Astrocyte (in vitro differentiated cells and primary cell): Measurements from ENCODE around the gene SERF2. TPM values are rescaled to one million over a fixed set of nuclear protein-coding genes. Genes with fewer than 3 reads are reported as not detected.
"Not testable (repeated sequence)": the region's sequence is repeated elsewhere in the genome, so short reads cannot be mapped to it uniquely, and the experiment has no call there.

Experiments used
- DNase-seq: peaks from one replicate; pipeline ENCODE4 v3.0.0-alpha.2; 2010; ENCODE audit warnings: low read depth
- FAIRE-seq: peaks from 2 replicates; lab custom pipeline; 2011; peaks lifted over from hg19 to GRCh38; lab: Jason Lieb, UNC
- H2AFZ ChIP-seq: 2 replicates; pipeline ENCODE4 v1.6.0; 2012; ENCODE audit warnings: low read depth, low read length, inconsistent platforms
- H3K27ac ChIP-seq: 2 replicates; pipeline ENCODE4 v1.5.1; 2011; ENCODE audit warnings: low read depth, low read length, inconsistent platforms
- H3K27me3 ChIP-seq: 2 replicates; pipeline ENCODE4 v1.6.0; 2011; ENCODE audit warnings: low read length, inconsistent platforms; ENCODE audit not compliant: insufficient read depth
- H3K36me3 ChIP-seq: 2 replicates; pipeline ENCODE4 v1.5.1; 2011; ENCODE audit warnings: low read length, inconsistent platforms; ENCODE audit not compliant: insufficient read depth
- H3K4me1 ChIP-seq: 2 replicates; pipeline ENCODE4 v1.5.1; 2011; ENCODE audit warnings: low read length, inconsistent platforms; ENCODE audit not compliant: insufficient read depth
- H3K4me2 ChIP-seq: 2 replicates; pipeline ENCODE4 v1.6.0; 2012; ENCODE audit warnings: low read length, inconsistent platforms
- H3K4me3 ChIP-seq: 2 replicates; pipeline ENCODE4 v1.5.1; 2011; ENCODE audit warnings: low read depth, mild to moderate bottlenecking, low read length, inconsistent platforms; ENCODE audit not compliant: insufficient read depth
- H3K79me2 ChIP-seq: 2 replicates; pipeline ENCODE4 v1.6.0; 2012; ENCODE audit warnings: mild to moderate bottlenecking, low read length, inconsistent platforms; ENCODE audit not compliant: insufficient read depth
- H3K9ac ChIP-seq: 2 replicates; pipeline ENCODE4 v1.6.0; 2012; ENCODE audit warnings: mild to moderate bottlenecking, low read length, inconsistent platforms
- H3K9me3 ChIP-seq: 2 replicates; pipeline ENCODE4 v1.5.1; 2012; ENCODE audit warnings: low read depth, mild to moderate bottlenecking, low read length, inconsistent platforms; ENCODE audit not compliant: insufficient read depth
- H4K20me1 ChIP-seq: 2 replicates; pipeline ENCODE4 v1.6.0; 2012; ENCODE audit warnings: low read length, inconsistent platforms; ENCODE audit not compliant: insufficient read depth
- H3K27ac Mint-ChIP-seq: one replicate; pipeline ENCODE4 v1.8.0; 2021; ENCODE audit warnings: mild to moderate bottlenecking, mixed read lengths; ENCODE audit not compliant: unreplicated experiment
- H3K27me3 Mint-ChIP-seq: one replicate; pipeline ENCODE4 v1.8.0; 2021; ENCODE audit warnings: low read depth, mixed read lengths; ENCODE audit not compliant: unreplicated experiment
- H3K36me3 Mint-ChIP-seq: one replicate; pipeline ENCODE4 v1.8.0; 2021; ENCODE audit warnings: low read depth, mixed read lengths; ENCODE audit not compliant: unreplicated experiment
- H3K4me1 Mint-ChIP-seq: one replicate; pipeline ENCODE4 v1.8.0; 2021; ENCODE audit warnings: low read depth, mixed read lengths; ENCODE audit not compliant: unreplicated experiment
- H3K4me3 Mint-ChIP-seq: one replicate; pipeline ENCODE4 v1.8.0; 2021; ENCODE audit warnings: mild to moderate bottlenecking, moderate library complexity, mixed read lengths; ENCODE audit not compliant: unreplicated experiment
- H3K9me3 Mint-ChIP-seq: one replicate; pipeline ENCODE4 v1.8.0; 2021; ENCODE audit warnings: mild to moderate bottlenecking, mixed read lengths; ENCODE audit not compliant: unreplicated experiment
- CTCF ChIP-seq: IDR thresholded peaks from 2 replicates; pipeline ENCODE4 v1.5.1; 2011; ENCODE audit warnings: low read depth, mild to moderate bottlenecking, inconsistent platforms, low read length, moderate library complexity; ENCODE audit not compliant: insufficient read depth
- EZH2 ChIP-seq: IDR thresholded peaks from 2 replicates; pipeline ENCODE4 v1.6.1; 2012; ENCODE audit warnings: mild to moderate bottlenecking, low read length, inconsistent platforms; ENCODE audit not compliant: insufficient read depth
- total RNA-seq: library from RNA; stranded (reverse); gene quantifications from 2 replicates; pipeline ENCODE4 v1.2.1, GENCODE V29; 2021

The SERF2 gene
- total RNA-seq, 1 donor from 2014 or later, result 933 TPM

GRCh38 chr15:43800286-43801141 lies 8.4 kb downstream of the SERF2 start, which contains the start of gene HYPK:
HYPK (plus strand) TSS chr15:43800599; CDS start chr15:43800623, 24 bp downstream.
- Mint-ChIP-seq H3K9me3 (peaks cover 2% of the 10 kb centered on the region), H3K27me3 (no peaks in the 10 kb centered on the region), H3K4me1 (peaks cover 43% of the 10 kb centered on the region), H3K36me3 (peaks cover 23% of the 10 kb centered on the region), H3K4me3 (peak within 1 kb of the TSS; percentile 100), H3K27ac (peak within 1 kb of the TSS; percentile 99)
- H3K36me3 ChIP-seq, result peaks cover 34% of the 10 kb centered on the region
- DNase-seq, result peak; percentile 74
- H4K20me1 ChIP-seq, result peaks cover 23% of the 10 kb centered on the region
- H3K9ac ChIP-seq, result peak within 1 kb of the TSS; percentile 95
- H3K9me3 ChIP-seq, result no peaks in the 10 kb centered on the region
- peaks cover 20% of the 10 kb centered on the region for H3K79me2 ChIP-seq
- H3K27me3 ChIP-seq, result no peaks in the 10 kb centered on the region
- peaks cover 19% of the 10 kb centered on the region for H3K4me1 ChIP-seq
- FAIRE-seq, result no peak
- peak within 1 kb of the TSS; percentile 100 for H3K4me3 ChIP-seq
- peak within 1 kb of the TSS; percentile 71 for H3K27ac ChIP-seq
- peak within 1 kb of the TSS; percentile 78 for H2AFZ ChIP-seq
- TF ChIP-seq EZH2, result no peak
- TF ChIP-seq CTCF, result no peak
- peak within 1 kb of the TSS; percentile 96 for H3K4me2 ChIP-seq

- H3K9me3 ChIP-seq, H2AFZ ChIP-seq, H3K27ac ChIP-seq, FAIRE-seq, H3K27ac Mint-ChIP-seq, H3K9me3 Mint-ChIP-seq, H4K20me1 ChIP-seq, H3K27me3 Mint-ChIP-seq, H3K4me3 ChIP-seq, H3K9ac ChIP-seq, DNase-seq, H3K27me3 ChIP-seq, H3K4me3 Mint-ChIP-seq, H3K4me2 ChIP-seq: not testable (repeated sequence)
- Histone ChIP-seq H3K36me3 (peaks cover 36% of the 10 kb centered on the region), H3K79me2 (peaks cover 18% of the 10 kb centered on the region), H3K4me1 (peaks cover 12% of the 10 kb centered on the region)
- peaks cover 24% of the 10 kb centered on the region for H3K4me1 Mint-ChIP-seq
- peaks cover 22% of the 10 kb centered on the region for H3K36me3 Mint-ChIP-seq
Observed at GRCh38 chr15:43802676-43803075, 10.6 kb downstream of the SERF2 start.

GRCh38 chr15:43808435-43808950 lies 16.4 kb downstream of the SERF2 start:
- FAIRE-seq (no peak), DNase-seq (no peak)
- Mint-ChIP-seq H3K4me1 (peaks cover 2% of the 10 kb centered on the region), H3K9me3 (no peaks in the 10 kb centered on the region), H3K27me3 (no peaks in the 10 kb centered on the region), H3K36me3 (peaks cover 19% of the 10 kb centered on the region), H3K27ac (no peak overlapping the region), H3K4me3 (no peak overlapping the region)
- H3K9me3 ChIP-seq, result no peaks in the 10 kb centered on the region
- no peak overlapping the region for H3K27ac ChIP-seq
- no peaks in the 10 kb centered on the region for H4K20me1 ChIP-seq
- H3K27me3 ChIP-seq, result no peaks in the 10 kb centered on the region
- no peak overlapping the region for H3K4me3 ChIP-seq
- H3K4me2 ChIP-seq, result no peak overlapping the region
- no peaks in the 10 kb centered on the region for H3K4me1 ChIP-seq
- TF ChIP-seq CTCF (no peak), EZH2 (no peak)
- no peaks in the 10 kb centered on the region for H3K79me2 ChIP-seq
- H2AFZ ChIP-seq, result no peak overlapping the region
- peaks cover 58% of the 10 kb centered on the region for H3K36me3 ChIP-seq
- no peak overlapping the region for H3K9ac ChIP-seq
